ENCODE measurements around the gene ABHD15.
A peak's percentile ranks its signal among the peaks of the same experiment; 100 is the strongest.

Gene ABHD15

DNA sequence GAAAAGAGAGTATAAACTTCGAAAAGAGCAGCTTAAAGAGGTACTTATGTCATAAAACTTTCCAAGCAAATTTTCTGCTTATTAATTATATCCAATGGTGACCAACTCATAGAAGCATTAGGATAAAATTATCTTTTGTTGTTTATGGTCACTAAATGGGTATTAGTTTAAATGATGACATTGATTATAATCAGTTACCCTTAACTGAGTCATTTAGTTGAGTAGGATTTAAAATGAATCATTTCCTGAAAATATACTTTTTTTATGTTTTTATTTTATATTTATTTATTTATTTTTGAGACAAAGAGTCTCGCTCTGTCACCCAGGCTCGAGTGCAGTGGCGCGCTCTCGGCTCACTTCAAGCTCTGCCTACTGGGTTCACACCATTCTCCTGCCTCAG is 55.9 kb downstream of the ABHD15 start:
- DNase-seq (ENCODE audit: low read depth in 2 of 2) = peak in 1 of 2 donors; percentile 25
- TF ChIP-seq, protein P1, sequence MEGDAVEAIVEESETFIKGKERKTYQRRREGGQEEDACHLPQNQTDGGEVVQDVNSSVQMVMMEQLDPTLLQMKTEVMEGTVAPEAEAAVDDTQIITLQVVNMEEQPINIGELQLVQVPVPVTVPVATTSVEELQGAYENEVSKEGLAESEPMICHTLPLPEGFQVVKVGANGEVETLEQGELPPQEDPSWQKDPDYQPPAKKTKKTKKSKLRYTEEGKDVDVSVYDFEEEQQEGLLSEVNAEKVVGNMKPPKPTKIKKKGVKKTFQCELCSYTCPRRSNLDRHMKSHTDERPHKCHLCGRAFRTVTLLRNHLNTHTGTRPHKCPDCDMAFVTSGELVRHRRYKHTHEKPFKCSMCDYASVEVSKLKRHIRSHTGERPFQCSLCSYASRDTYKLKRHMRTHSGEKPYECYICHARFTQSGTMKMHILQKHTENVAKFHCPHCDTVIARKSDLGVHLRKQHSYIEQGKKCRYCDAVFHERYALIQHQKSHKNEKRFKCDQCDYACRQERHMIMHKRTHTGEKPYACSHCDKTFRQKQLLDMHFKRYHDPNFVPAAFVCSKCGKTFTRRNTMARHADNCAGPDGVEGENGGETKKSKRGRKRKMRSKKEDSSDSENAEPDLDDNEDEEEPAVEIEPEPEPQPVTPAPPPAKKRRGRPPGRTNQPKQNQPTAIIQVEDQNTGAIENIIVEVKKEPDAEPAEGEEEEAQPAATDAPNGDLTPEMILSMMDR (IDR thresholded peaks at IDR 0.05; ENCODE audit: low read depth, low read length) = no peak
- no peak overlapping the region for H3K4me3 ChIP-seq (replicated peaks in 1 of 2; ENCODE audit: low read depth in 2 of 2, low read length in 2 of 2)
